GM12878 (cell line): Measurements from ENCODE around the gene ANKRD11.

ENCODE experiments used
- RAD21 ChIP-seq: IDR thresholded peaks from 2 replicates; pipeline ENCODE4 v1.6.1; 2011; ENCODE audit warnings: mild to moderate bottlenecking, low read depth, low read length, moderate library complexity; ENCODE audit not compliant: insufficient read depth
- TCF3 ChIP-seq: IDR thresholded peaks from 2 replicates; pipeline ENCODE4 v1.6.1; 2012; ENCODE audit warnings: low read depth, mild to moderate bottlenecking, low read length, borderline replicate concordance; ENCODE audit not compliant: insufficient read depth
- TF ChIP-seq, protein P1 (sequence below): IDR thresholded peaks from 2 replicates; pipeline ENCODE4 v1.6.1; 2011; ENCODE audit warnings: low read depth, low read length, improper control_type of control experiment, borderline replicate concordance
- TF ChIP-seq, protein P2 (sequence below), 3 experiments: IDR thresholded peaks in 2 of 3; conservative IDR thresholded peaks in 1 of 3; 2 replicates each; pipeline ENCODE4 v1.5.1; 2011; ENCODE audit warnings: low read depth in 3 of 3, low read length in 3 of 3, mild to moderate bottlenecking in 3 of 3, control low read depth in 2 of 3, moderate library complexity in 2 of 3, inconsistent platforms in 1 of 3, mixed read lengths in 1 of 3; ENCODE audit not compliant: control insufficient read depth in 2 of 3, insufficient read depth in 1 of 3; ENCODE audit errors: extremely low read depth in 1 of 3
- TF ChIP-seq, protein P3 (sequence below): IDR thresholded peaks from 2 replicates; pipeline ENCODE4 v1.6.1; 2012; ENCODE audit warnings: low read depth, low read length, improper control_type of control experiment

GRCh38 chr16:89298623-89299225, 191.6 kb downstream of the ANKRD11 start:
- no peak for TF ChIP-seq RAD21
- TF ChIP-seq, protein P1, sequence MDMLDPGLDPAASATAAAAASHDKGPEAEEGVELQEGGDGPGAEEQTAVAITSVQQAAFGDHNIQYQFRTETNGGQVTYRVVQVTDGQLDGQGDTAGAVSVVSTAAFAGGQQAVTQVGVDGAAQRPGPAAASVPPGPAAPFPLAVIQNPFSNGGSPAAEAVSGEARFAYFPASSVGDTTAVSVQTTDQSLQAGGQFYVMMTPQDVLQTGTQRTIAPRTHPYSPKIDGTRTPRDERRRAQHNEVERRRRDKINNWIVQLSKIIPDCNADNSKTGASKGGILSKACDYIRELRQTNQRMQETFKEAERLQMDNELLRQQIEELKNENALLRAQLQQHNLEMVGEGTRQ: no peak
- TF ChIP-seq, protein P2, sequence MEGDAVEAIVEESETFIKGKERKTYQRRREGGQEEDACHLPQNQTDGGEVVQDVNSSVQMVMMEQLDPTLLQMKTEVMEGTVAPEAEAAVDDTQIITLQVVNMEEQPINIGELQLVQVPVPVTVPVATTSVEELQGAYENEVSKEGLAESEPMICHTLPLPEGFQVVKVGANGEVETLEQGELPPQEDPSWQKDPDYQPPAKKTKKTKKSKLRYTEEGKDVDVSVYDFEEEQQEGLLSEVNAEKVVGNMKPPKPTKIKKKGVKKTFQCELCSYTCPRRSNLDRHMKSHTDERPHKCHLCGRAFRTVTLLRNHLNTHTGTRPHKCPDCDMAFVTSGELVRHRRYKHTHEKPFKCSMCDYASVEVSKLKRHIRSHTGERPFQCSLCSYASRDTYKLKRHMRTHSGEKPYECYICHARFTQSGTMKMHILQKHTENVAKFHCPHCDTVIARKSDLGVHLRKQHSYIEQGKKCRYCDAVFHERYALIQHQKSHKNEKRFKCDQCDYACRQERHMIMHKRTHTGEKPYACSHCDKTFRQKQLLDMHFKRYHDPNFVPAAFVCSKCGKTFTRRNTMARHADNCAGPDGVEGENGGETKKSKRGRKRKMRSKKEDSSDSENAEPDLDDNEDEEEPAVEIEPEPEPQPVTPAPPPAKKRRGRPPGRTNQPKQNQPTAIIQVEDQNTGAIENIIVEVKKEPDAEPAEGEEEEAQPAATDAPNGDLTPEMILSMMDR (IDR thresholded peaks at IDR 0.05 in 2 of 3, conservative IDR thresholded peaks at IDR 0.05 in 1 of 3; ENCODE audit: control insufficient read depth in 2 of 3, extremely low read depth in 1 of 3, insufficient read depth in 1 of 3, low read depth in 3 of 3, low read length in 3 of 3): no peak
- TF ChIP-seq, protein P3, sequence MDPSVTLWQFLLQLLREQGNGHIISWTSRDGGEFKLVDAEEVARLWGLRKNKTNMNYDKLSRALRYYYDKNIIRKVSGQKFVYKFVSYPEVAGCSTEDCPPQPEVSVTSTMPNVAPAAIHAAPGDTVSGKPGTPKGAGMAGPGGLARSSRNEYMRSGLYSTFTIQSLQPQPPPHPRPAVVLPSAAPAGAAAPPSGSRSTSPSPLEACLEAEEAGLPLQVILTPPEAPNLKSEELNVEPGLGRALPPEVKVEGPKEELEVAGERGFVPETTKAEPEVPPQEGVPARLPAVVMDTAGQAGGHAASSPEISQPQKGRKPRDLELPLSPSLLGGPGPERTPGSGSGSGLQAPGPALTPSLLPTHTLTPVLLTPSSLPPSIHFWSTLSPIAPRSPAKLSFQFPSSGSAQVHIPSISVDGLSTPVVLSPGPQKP: no peak
- TF ChIP-seq TCF3: no peak
